GM12801 (cell line): ENCODE results near the gene SNAPIN.

Experiments used
- TF ChIP-seq, protein P1 (sequence below): IDR thresholded peaks from one replicate; pipeline ENCODE4 v1.5.1; 2011; ENCODE audit warnings: control low read depth; ENCODE audit not compliant: insufficient read length; ENCODE audit errors: extremely low read depth

The SNAPIN gene

DNA sequence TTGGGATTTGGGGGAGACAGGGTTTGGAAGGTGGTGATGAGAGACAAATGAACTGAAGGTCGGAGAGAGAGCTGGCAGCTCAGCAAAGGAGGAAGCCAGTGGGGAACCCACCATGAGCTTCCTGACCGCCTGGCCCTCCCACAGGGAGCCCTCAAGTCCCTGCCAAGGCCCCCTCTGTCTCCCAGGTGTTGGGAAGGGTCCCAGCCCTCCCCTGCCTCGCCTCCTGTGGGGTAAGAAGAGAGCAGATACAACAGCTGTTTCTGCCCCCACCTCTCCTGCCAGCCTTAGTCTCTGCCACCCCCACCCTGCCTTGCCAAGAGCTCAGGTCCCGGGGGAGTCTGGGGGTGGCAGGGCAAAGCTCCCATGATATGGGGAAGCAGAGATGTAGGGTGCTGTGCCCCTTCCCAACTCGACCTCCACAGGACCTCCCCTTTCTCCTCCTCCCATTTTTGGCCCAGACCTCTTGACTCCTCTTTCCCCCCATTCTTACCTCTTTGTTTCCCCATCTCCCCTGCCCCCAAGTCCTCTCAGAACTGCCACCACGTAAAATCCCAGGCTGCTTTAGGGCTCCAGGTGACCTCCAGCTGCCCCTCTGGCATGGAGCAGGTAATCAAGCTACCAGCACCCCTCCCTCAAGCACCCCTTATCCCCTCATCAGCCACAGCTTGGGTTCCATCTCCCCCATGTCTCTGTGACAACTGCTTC is 29.7 kb upstream of the SNAPIN start:
- TF ChIP-seq, protein P1, sequence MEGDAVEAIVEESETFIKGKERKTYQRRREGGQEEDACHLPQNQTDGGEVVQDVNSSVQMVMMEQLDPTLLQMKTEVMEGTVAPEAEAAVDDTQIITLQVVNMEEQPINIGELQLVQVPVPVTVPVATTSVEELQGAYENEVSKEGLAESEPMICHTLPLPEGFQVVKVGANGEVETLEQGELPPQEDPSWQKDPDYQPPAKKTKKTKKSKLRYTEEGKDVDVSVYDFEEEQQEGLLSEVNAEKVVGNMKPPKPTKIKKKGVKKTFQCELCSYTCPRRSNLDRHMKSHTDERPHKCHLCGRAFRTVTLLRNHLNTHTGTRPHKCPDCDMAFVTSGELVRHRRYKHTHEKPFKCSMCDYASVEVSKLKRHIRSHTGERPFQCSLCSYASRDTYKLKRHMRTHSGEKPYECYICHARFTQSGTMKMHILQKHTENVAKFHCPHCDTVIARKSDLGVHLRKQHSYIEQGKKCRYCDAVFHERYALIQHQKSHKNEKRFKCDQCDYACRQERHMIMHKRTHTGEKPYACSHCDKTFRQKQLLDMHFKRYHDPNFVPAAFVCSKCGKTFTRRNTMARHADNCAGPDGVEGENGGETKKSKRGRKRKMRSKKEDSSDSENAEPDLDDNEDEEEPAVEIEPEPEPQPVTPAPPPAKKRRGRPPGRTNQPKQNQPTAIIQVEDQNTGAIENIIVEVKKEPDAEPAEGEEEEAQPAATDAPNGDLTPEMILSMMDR = no peak

DNA sequence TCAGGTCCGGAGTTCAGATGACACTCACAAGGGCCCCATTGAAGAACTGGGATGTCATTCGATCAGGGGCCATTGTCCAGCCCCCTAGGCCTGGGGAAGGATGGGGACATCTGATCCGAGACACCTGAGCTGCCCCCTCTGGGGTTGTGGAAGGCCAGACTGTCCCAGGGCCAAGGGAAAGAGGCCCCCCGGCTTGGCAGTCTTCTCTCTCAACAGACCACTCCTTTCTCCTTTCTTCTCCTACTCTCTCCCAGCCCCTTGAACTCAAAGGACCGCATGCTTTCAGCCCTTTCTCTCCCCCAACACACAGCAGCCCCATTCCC is 29.2 kb upstream of the SNAPIN start:
- TF ChIP-seq, protein P1 = no peak

DNA sequence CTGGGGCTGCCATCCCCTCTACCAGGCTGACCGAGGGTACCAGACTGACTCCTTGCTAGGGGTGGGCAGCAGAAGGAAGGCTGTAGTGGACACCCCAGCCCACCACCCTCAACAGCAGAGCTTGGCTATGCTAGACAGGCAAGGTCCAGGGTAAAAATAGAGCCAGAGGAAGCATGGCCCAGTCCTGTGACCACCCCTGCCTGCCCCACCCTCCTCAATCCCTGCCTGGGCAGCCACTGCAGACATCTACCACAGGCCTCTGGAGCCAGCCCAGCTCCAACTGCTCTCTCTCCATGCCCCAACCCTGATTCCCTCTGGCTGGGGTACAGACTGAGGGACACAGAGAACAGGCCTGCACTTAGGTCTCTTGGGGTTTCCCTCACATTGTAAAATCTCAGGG is 28.5 kb upstream of the SNAPIN start:
- TF ChIP-seq, protein P1 = no peak

DNA sequence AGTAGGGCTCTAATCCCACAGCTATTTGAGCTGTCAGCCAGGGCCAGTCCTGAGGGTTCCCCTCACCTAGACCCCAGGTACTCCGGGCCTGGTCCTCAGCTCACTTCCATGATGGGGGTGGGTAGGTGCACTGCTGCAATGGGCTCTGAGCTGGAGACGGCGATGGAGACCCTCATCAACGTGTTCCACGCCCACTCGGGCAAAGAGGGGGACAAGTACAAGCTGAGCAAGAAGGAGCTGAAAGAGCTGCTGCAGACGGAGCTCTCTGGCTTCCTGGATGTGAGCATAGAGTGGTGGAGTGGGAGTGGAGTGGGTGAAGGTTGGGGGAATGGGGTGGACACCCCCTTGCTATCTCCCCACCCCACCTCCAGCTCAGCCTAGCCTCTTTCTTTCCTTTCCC is 28.1 kb upstream of the SNAPIN start:
- TF ChIP-seq, protein P1 = no peak

DNA sequence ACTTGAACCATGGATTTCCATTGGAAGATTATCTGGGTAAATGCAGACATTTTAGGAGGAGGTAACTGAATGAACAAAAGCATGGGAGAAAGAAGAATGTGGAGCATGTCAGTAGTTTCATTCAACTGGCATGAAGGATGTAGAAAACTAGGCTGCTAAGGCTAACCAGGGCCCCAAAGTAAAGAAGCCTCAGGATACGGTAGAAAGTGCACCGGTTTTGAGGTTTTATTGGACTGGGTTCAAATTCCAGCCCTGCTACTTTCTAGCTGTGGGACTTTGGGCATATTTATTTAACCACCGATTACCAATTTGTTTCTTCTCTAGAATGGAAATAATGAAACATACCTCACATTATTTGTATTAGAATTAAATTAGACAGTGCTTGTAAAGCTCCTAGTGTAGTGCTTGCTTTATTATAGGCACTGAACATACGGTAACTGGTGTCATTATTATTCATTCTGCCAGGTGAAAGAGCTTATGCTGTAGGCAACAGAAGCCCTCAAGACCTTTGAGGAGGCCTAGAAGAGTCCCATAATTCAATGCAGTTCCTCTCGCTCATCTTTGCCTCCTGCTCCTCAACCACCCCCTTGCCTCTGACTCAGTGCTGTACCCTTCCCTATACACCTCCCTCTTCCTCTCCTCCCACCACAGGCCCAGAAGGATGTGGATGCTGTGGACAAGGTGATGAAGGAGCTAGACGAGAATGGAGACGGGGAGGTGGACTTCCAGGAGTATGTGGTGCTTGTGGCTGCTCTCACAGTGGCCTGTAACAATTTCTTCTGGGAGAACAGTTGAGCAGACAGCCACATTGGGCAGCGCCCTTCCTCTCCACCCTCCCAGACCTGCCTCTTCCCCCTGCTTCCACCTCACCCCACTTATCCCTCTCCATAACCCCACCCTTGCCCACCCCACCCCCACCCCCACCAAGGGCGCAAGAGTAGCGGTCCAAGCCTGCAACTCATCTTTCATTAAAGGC is 27.2 kb upstream of the SNAPIN start:
- TF ChIP-seq, protein P1 = no peak

DNA sequence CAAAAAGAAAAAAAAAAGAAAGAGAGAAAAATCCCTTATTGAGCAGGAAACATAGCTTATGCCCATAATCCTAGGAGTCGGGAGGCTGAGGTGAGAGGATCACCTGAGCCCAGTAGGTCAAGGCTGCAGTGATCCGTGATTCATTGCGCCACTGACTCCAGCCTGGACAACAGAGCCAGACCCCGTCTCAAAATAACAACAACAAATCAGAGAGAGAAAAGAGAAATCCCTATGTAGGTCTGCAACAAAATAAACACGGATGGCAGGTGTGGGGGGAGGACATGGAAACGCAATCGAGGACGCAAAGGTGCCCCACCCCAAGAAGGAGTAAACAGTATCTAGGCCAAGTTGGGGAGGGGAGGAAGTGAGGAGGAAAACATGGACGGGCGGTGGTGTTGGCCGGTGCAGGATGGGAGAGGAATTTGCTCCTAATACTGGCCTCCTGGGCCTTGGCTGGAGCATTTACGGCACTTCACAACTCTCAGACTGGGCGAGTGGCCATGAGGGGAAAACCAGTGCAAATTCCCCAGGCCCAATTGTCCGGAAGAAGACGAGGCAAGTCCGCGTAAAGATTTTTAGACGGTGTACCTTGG is 25.2 kb upstream of the SNAPIN start:
- TF ChIP-seq, protein P1 = no peak

DNA sequence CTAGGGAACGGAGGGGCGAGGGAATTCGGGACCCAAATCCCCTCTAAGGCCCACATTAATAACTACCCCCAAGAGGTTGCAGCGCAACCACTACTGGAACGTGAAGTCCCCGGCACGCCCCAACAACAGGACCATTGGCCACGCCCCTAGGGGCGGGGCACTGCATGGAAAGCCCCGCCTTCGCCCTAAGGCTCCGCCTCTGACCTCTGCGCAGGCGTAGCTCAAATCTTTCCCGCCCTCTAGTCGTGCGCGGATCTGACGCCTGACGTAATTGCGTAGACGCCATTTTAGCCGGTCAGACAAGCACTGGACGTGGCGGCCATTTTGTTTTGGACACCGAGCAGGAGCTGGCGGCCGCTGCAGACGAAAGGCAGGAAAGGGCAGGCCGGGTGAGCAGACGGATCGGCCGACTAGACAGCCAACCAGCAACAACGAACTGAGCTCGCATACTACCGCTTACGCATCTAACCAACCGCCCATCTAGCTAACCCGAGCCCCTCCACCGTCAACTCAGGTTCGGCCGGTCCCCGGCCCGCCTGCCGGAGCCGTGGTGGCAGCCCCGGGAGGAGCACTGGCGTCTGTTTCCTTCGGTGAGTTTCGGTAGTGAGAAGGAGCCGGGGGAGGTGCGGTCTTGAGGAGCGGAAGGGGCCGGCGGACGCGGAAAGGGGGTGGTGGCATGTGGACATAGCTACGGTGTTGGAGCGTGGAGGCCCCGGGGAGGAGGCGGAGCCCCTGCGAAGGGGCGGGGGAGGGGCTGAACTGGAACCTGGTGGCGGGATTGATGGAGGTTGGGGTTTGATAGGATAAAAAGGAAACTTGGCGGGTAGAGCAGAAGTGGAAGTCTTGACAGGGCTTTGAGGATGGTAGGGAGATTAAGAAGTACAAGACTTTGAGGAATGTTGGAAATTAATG is 24.5 kb upstream of the SNAPIN start, which contains the start of gene CHTOP:
Gene CHTOP, plus strand, starts transcription at position 313 of the 912 bp plus-strand sequence. CDS start 2,523 bp downstream, outside the sequence.
- TF ChIP-seq, protein P1 = no peak
